Mesenchymal stem cell (in vitro differentiated cells and primary cell): Measurements from ENCODE around the gene EXOC6B.

Source experiments
- DNase-seq: peaks from one replicate; pipeline ENCODE4 v3.0.0-alpha.2; 2013
- H2AFZ ChIP-seq: one replicate; pipeline ENCODE4 v1.6.1; 2013; ENCODE audit warnings: low read depth, mild to moderate bottlenecking, control low read depth, inconsistent platforms, low read length, moderate library complexity
- H2AK5ac ChIP-seq: 2 replicates; pipeline ENCODE4 v1.6.1; 2013; ENCODE audit warnings: low read length, moderate library complexity, mild to moderate bottlenecking, inconsistent platforms; ENCODE audit not compliant: severe bottlenecking
- H2BK120ac ChIP-seq: one replicate; pipeline ENCODE4 v1.6.1; 2013; ENCODE audit warnings: low read depth, mild to moderate bottlenecking, inconsistent platforms, low read length, moderate library complexity
- H2BK12ac ChIP-seq, 2 experiments: one replicate each; pipeline ENCODE4 v1.6.1; 2013; ENCODE audit warnings: inconsistent platforms in 2 of 2, low read length in 2 of 2, mild to moderate bottlenecking in 2 of 2, moderate library complexity in 2 of 2, control low read depth in 1 of 2
- H2BK15ac ChIP-seq: one replicate; pipeline ENCODE4 v1.6.1; 2013; ENCODE audit warnings: mild to moderate bottlenecking, low read depth, inconsistent platforms; ENCODE audit not compliant: poor library complexity, severe bottlenecking
- H2BK5ac ChIP-seq: 2 replicates; pipeline ENCODE4 v1.6.1; 2013; ENCODE audit warnings: low read depth, mild to moderate bottlenecking, low read length, control low read depth, inconsistent platforms; ENCODE audit not compliant: poor library complexity, severe bottlenecking
- H3K14ac ChIP-seq, 2 experiments: one replicate each; pipeline ENCODE4 v1.6.1; 2013; ENCODE audit warnings: inconsistent platforms in 2 of 2, low read length in 2 of 2, control low read depth in 1 of 2, mild to moderate bottlenecking in 1 of 2, moderate library complexity in 1 of 2
- H3K18ac ChIP-seq, 2 experiments: one replicate each; pipeline ENCODE4 v1.6.1; 2013; ENCODE audit warnings: inconsistent platforms in 2 of 2, low read length in 2 of 2, control low read depth in 1 of 2, low read depth in 1 of 2, mild to moderate bottlenecking in 1 of 2
- H3K23ac ChIP-seq, 2 experiments: one replicate each; pipeline ENCODE4 v1.6.1; 2013; ENCODE audit warnings: inconsistent platforms in 2 of 2, low read length in 2 of 2, mild to moderate bottlenecking in 2 of 2, moderate library complexity in 2 of 2, control low read depth in 1 of 2
- H3K27ac ChIP-seq: 2 replicates; pipeline ENCODE4 v1.5.1; 2013; ENCODE audit warnings: mild to moderate bottlenecking, moderate library complexity, low read length, control low read depth, inconsistent platforms; ENCODE audit not compliant: poor library complexity, severe bottlenecking
- H3K27me3 ChIP-seq, 2 experiments: 2 replicates each; pipeline versions ENCODE4 v1.6.1 to v1.7.0; 2013; ENCODE audit warnings: low read length in 2 of 2, mild to moderate bottlenecking in 2 of 2, moderate library complexity in 2 of 2, control low read depth in 1 of 2, inconsistent platforms in 1 of 2; ENCODE audit not compliant: control insufficient read depth in 1 of 2, insufficient read depth in 1 of 2
- H3K36me3 ChIP-seq, 2 experiments: 2 replicates each; pipeline versions ENCODE4 v1.6.1 to v1.7.0; 2013; ENCODE audit warnings: low read length in 2 of 2, control low read depth in 1 of 2, inconsistent platforms in 1 of 2, low read depth in 1 of 2, mild to moderate bottlenecking in 1 of 2; ENCODE audit not compliant: insufficient read depth in 2 of 2, control insufficient read depth in 1 of 2
- H3K4ac ChIP-seq, 2 experiments: one replicate each; pipeline ENCODE4 v1.6.1; 2013; ENCODE audit warnings: inconsistent platforms in 2 of 2, low read length in 2 of 2, mild to moderate bottlenecking in 2 of 2, moderate library complexity in 2 of 2, control low read depth in 1 of 2, low read depth in 1 of 2
- H3K4me1 ChIP-seq: 2 replicates; pipeline ENCODE4 v1.6.1; 2013; ENCODE audit warnings: low read depth, low read length, control low read depth; ENCODE audit not compliant: control insufficient read depth, insufficient read depth
- H3K4me2 ChIP-seq: 2 replicates; pipeline ENCODE4 v1.6.1; 2013; ENCODE audit warnings: low read length, mild to moderate bottlenecking, inconsistent platforms; ENCODE audit not compliant: poor library complexity, severe bottlenecking
- H3K4me3 ChIP-seq, 2 experiments: 2 replicates each; pipeline versions ENCODE4 v1.5.1 to v1.7.0; 2013; ENCODE audit warnings: low read length in 2 of 2, mild to moderate bottlenecking in 2 of 2, control low read depth in 1 of 2, low read depth in 1 of 2; ENCODE audit not compliant: insufficient read depth in 1 of 2
- H3K79me1 ChIP-seq: replicated peaks from 2 replicates; pipeline ENCODE4 v1.6.1; 2013; ENCODE audit warnings: mild to moderate bottlenecking, control low read depth, low read length, inconsistent platforms; ENCODE audit not compliant: poor library complexity, severe bottlenecking
- H3K9ac ChIP-seq: 2 replicates; pipeline ENCODE4 v1.7.0; 2013; ENCODE audit warnings: mild to moderate bottlenecking, low read length, moderate library complexity
- H3K9me3 ChIP-seq: 2 replicates; pipeline ENCODE4 v1.7.0; 2013; ENCODE audit warnings: mild to moderate bottlenecking, low read length; ENCODE audit not compliant: control insufficient read depth
- H4K8ac ChIP-seq: one replicate; pipeline ENCODE4 v1.6.1; 2013; ENCODE audit warnings: inconsistent platforms, mild to moderate bottlenecking, low read length, moderate library complexity
- H4K91ac ChIP-seq: one replicate; pipeline ENCODE4 v1.6.1; 2013; ENCODE audit warnings: mild to moderate bottlenecking, low read length, inconsistent platforms
- WGBS: methylation state at CpG from one replicate; pipeline ENCODE4 v1.1.7; 2013; ENCODE audit warnings: mixed read lengths; 5-methylcytosine and 5-hydroxymethylcytosine counted together

EXOC6B gene

GRCh38 chr2:72128059-72128842 lies 697.6 kb downstream of the EXOC6B start:
- H3K4me2 ChIP-seq = no peak overlapping the region
- no peak overlapping the region for H3K18ac ChIP-seq

GRCh38 chr2:72127401-72128058 lies 698.3 kb downstream of the EXOC6B start:
- H3K4me2 ChIP-seq = no peak overlapping the region
- H2BK12ac ChIP-seq = no peak overlapping the region
- no peak overlapping the region for H3K14ac ChIP-seq
- H3K23ac ChIP-seq = no peak overlapping the region
- H4K91ac ChIP-seq = no peak overlapping the region
- no peaks in the 10 kb centered on the region for H3K4me1 ChIP-seq
- 89% methylated on average over 21 of the region's 21 CpGs for WGBS
- no peak overlapping the region for H3K27ac ChIP-seq
- H2AFZ ChIP-seq = no peak overlapping the region
- no peaks in the 10 kb centered on the region for H3K79me1 ChIP-seq
- H2BK120ac ChIP-seq = no peak overlapping the region
- H4K8ac ChIP-seq = no peak overlapping the region
- H3K9me3 ChIP-seq = no peaks in the 10 kb centered on the region
- no peak overlapping the region for H3K18ac ChIP-seq
- no peak overlapping the region for H3K4me3 ChIP-seq
- DNase-seq = no peak
- no peak overlapping the region for H2BK15ac ChIP-seq
- no peak overlapping the region for H3K4ac ChIP-seq
- H3K27me3 ChIP-seq = peaks cover 0 to 14% of the 10 kb centered on the region in 2 experiments
- no peak overlapping the region for H2AK5ac ChIP-seq
- no peak overlapping the region for H3K9ac ChIP-seq
- H2BK5ac ChIP-seq = no peak overlapping the region
- H3K36me3 ChIP-seq = peaks cover 0 to 19% of the 10 kb centered on the region in 2 experiments

More at GRCh38 chr2:72128059-72128842, 697.6 kb downstream of the EXOC6B start:
- H3K4me1 ChIP-seq = no peaks in the 10 kb centered on the region
- no peak overlapping the region for H3K4ac ChIP-seq
- no peak overlapping the region for H2AFZ ChIP-seq
- H2BK5ac ChIP-seq = no peak overlapping the region
- peaks cover 0 to 14% of the 10 kb centered on the region in 2 experiments for H3K27me3 ChIP-seq
- no peak overlapping the region for H2AK5ac ChIP-seq
- H3K4me3 ChIP-seq = no peak overlapping the region
- no peaks in the 10 kb centered on the region for H3K9me3 ChIP-seq
- H3K14ac ChIP-seq = no peak overlapping the region
- no peaks in the 10 kb centered on the region for H3K79me1 ChIP-seq
- H3K9ac ChIP-seq = no peak overlapping the region
- peaks cover 0 to 26% of the 10 kb centered on the region in 2 experiments for H3K36me3 ChIP-seq
- no peak overlapping the region for H3K23ac ChIP-seq
- H3K27ac ChIP-seq = no peak overlapping the region
- no peak for DNase-seq
- H4K8ac ChIP-seq = no peak overlapping the region
- no peak overlapping the region for H2BK120ac ChIP-seq
- no peak overlapping the region for H4K91ac ChIP-seq
- no peak overlapping the region for H2BK12ac ChIP-seq
- WGBS = 90% methylated on average over 24 of the region's 24 CpGs
- no peak overlapping the region for H2BK15ac ChIP-seq

- Histone ChIP-seq H3K4me2 (no peak overlapping the region), H3K14ac (no peak overlapping the region), H3K27me3 (peaks cover 0 to 9% of the 10 kb centered on the region in 2 experiments), H4K91ac (no peak overlapping the region), H2BK120ac (no peak overlapping the region), H3K23ac (no peak overlapping the region), H3K18ac (no peak overlapping the region), H2BK12ac (no peak overlapping the region), H3K36me3 (peaks cover 0 to 8% of the 10 kb centered on the region in 2 experiments), H3K4me1 (no peaks in the 10 kb centered on the region), H3K27ac (no peak overlapping the region), H4K8ac (no peak overlapping the region), H2AFZ (no peak overlapping the region), H3K9ac (no peak overlapping the region), H2BK15ac (no peak overlapping the region), H3K4ac (no peak overlapping the region), H3K9me3 (no peaks in the 10 kb centered on the region), H2BK5ac (no peak overlapping the region), H2AK5ac (no peak overlapping the region), H3K79me1 (no peaks in the 10 kb centered on the region), H3K4me3 (no peak overlapping the region)
- WGBS = 83% methylated on average over 10 of the region's 10 CpGs
- DNase-seq = no peak
These were observed 699.4 kb downstream of the EXOC6B start for GRCh38 chr2:72126186-72127100.
